ENCODE data around the gene MAML2.

GRCh38 chr11:96259134-96259830 is 83.7 kb downstream of the MAML2 start:
- TF ChIP-seq CTCF (IDR thresholded peaks at IDR 0.05), result no peak
- no peak for TF ChIP-seq SIN3A (IDR thresholded peaks at IDR 0.05; ENCODE audit: borderline replicate concordance, insufficient read depth, low read depth, low read length)
- no peak for TF ChIP-seq POLR2AphosphoS5 (IDR thresholded peaks at IDR 0.05; ENCODE audit: low read depth, low read length)
- TF ChIP-seq REST (IDR thresholded peaks at IDR 0.05; ENCODE audit: insufficient read depth in 1 of 2, low read depth in 2 of 2, low read length in 1 of 2), result no peak

All from Panc1 (cell line).